Measurements from ENCODE around the gene SPRED2. TPM values are rescaled to one million over a fixed set of nuclear protein-coding genes. Genes with fewer than 3 reads are reported as not detected.
A peak's percentile ranks its signal among the peaks of the same experiment; 100 is the strongest.

Gene SPRED2
- total and polyA plus RNA-seq, 2 of the 8 experiments (the other 6 are each of a cell fraction or from before 2014, with no cell fraction given) = 15.3 to 22.5 TPM

DNA sequence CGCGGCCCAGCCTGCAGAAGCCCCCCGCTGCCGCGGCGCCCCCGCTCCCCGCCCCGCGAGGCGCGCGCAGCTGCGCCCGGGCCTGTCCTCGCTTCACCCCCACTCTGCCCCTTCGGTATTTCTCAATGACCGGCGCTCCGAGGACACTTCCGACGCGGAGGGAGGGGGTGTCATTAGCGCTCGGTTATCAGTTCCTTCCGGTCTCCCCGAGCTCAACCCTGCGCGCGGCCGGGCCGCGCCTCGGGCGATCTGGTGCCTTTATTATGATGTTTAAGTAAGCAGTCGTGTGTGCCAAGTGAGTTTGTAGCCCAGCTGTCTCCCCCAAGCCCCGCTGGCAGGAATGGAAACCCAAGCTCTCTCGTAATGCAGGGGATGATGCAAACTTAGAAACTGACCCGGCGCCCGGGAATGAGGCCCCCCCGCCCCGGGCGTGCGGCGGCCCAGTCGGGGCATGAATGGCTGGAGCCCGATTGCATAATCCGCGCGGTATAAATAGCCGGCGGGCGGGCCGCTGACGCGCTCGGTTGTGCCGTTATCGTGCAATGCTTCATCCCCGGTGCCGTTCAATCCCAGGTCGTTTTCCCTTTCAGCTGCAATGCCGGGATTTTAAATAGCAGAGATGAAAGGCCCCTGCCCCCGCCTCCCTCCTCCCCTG lies 3.9 kb upstream of the SPRED2 start:
- 2% methylated on average over 49 of the region's 65 CpGs; no CpG with 5 or more reads in 1 of the 2 experiments for WGBS, 2 experiments (ENCODE audit: extremely low coverage in 1 of 2, insufficient coverage in 1 of 2, insufficient read length in 1 of 2, insufficient replicate concordance in 2 of 2, low coverage in 1 of 2, low lambda C conversion rate in 2 of 2, missing lambda C conversion rate in 1 of 2)
- no peak overlapping the region for H3K14ac ChIP-seq (ENCODE audit: insufficient read length)
- H2BK20ac ChIP-seq (ENCODE audit: low read length) = no peak overlapping the region
- peak overlapping the region; percentile 84 to 87 for H3K4me2 ChIP-seq (ENCODE audit: insufficient read depth in 1 of 2, low read depth in 2 of 2, low read length in 2 of 2)
- no peak overlapping the region; the same call in 1 of the 2 replicates for H2AFZ ChIP-seq (ENCODE audit: low read length)
- peak overlapping the region; percentile 37; the same call in 1 of the 2 replicates for H2BK5ac ChIP-seq (ENCODE audit: low read depth, low read length)
- peak overlapping the region; percentile 50 to 95 (median 74) for H3K4me3 ChIP-seq (ENCODE audit: extremely low read depth in 1 of 4, insufficient read depth in 2 of 4, low read depth in 3 of 4, low read length in 4 of 4)
- H2BK15ac ChIP-seq (ENCODE audit: low read length) = no peak overlapping the region
- H3K27ac ChIP-seq (ENCODE audit: low read depth, low read length) = no peak overlapping the region
- H3K27me3 ChIP-seq (replicated peaks in 1 of 4; ENCODE audit: control insufficient read depth in 3 of 4, extremely low read depth in 1 of 4, insufficient read depth in 3 of 4, low read length in 3 of 4) = peaks cover 1 to 28% (median 18%) of the 10 kb centered on the region in 4 experiments
- peak overlapping the region; percentile 46; the same call in 1 of the 2 replicates for H2BK12ac ChIP-seq (ENCODE audit: low read depth, low read length)
- no peak overlapping the region for H3K4ac ChIP-seq (replicated peaks; ENCODE audit: insufficient read length, low read depth, low read length)
- H3K79me2 ChIP-seq (ENCODE audit: control insufficient read depth in 1 of 2, insufficient read depth in 2 of 2, low read length in 2 of 2) = no peaks in the 10 kb centered on the region
- H3K18ac ChIP-seq (ENCODE audit: extremely low read depth, low read length) = peak overlapping the region; percentile 49; the same call in 1 of the 2 replicates
- no peak overlapping the region for H4K5ac ChIP-seq (ENCODE audit: insufficient read length, low read depth, low read length)
- H4K20me1 ChIP-seq (replicated peaks in 1 of 2; ENCODE audit: control insufficient read depth in 1 of 2, insufficient read depth in 2 of 2, low read length in 2 of 2) = peaks cover 4 to 5% of the 10 kb centered on the region in 2 experiments
- peak in 1 of 2 experiments; percentile 76 for DNase-seq (ENCODE audit: low read depth in 1 of 2, low spot score in 2 of 2)
- H3K79me1 ChIP-seq (ENCODE audit: low read depth, low read length) = no peaks in the 10 kb centered on the region
- ChIA-PET POLR2A (ENCODE audit: partially characterized antibody) (interaction anchor here (1.1 to 2.3 kb wide), 4 partner anchors 9 to 160 kb away, joined by 3 to 9 read pairs (median 4); no protein-coding TSS in a partner anchor), CTCF (ENCODE audit: partially characterized antibody) (interaction anchor here (0.6 to 1.5 kb wide), 4 partner anchors 16 to 174 kb away, joined by 3 read pairs; no protein-coding TSS in a partner anchor)
- peaks cover 13 to 26% (median 17%) of the 10 kb centered on the region in 4 experiments; a peak in 6 of 7 replicates for H3K4me1 ChIP-seq (replicated peaks in 1 of 4; ENCODE audit: control insufficient read depth in 3 of 4, insufficient read depth in 4 of 4, low read length in 3 of 4)
- H3K36me3 ChIP-seq (ENCODE audit: control insufficient read depth in 2 of 4, insufficient read depth in 4 of 4, low read length in 3 of 4) = no peaks in the 10 kb centered on the region
- H3K56ac ChIP-seq (replicated peaks; ENCODE audit: insufficient read length, low read depth, low read length) = no peak overlapping the region
- H3K9me3 ChIP-seq (ENCODE audit: insufficient read depth in 2 of 2, low read depth in 1 of 2, low read length in 1 of 2) = no peaks in the 10 kb centered on the region
- FAIRE-seq = no peak
- H4K8ac ChIP-seq (ENCODE audit: extremely low read depth, insufficient read depth, low read length) = no peak overlapping the region; the same call in 1 of the 2 replicates
- H3K23me2 ChIP-seq (ENCODE audit: low read depth, low read length) = peaks cover 15% of the 10 kb centered on the region; the same call in 1 of the 2 replicates
- no peak overlapping the region for H2BK120ac ChIP-seq (replicated peaks; ENCODE audit: low read depth, low read length)
- peak overlapping the region; percentile 77 for H4K91ac ChIP-seq (replicated peaks; ENCODE audit: insufficient read length, low read length)
- no peak overlapping the region; a peak in 3 of 7 replicates for H3K9ac ChIP-seq (replicated peaks in 1 of 4; ENCODE audit: extremely low read depth in 1 of 4, low read depth in 3 of 4, low read length in 3 of 4)
- no peak overlapping the region for H2AK5ac ChIP-seq (ENCODE audit: low read depth, low read length)
- no peak overlapping the region for H3K23ac ChIP-seq (ENCODE audit: insufficient read length)
- no peak for TF ChIP-seq CBX5 (IDR thresholded peaks at IDR 0.05; ENCODE audit: low read depth, low read length)
- TF ChIP-seq TEAD4 (IDR thresholded peaks at IDR 0.05; ENCODE audit: low read depth, low read length) = no peak
- no peak for TF ChIP-seq SRF (IDR thresholded peaks at IDR 0.05; ENCODE audit: low read depth, low read length)
- 0 out of 2 replicates have a peak, but pooled peaks have one; percentile 52 for TF ChIP-seq RBBP5 (IDR thresholded peaks at IDR 0.05; ENCODE audit: borderline replicate concordance, low read depth, low read length)
- no peak for TF ChIP-seq CHD2 (IDR thresholded peaks at IDR 0.05; ENCODE audit: low read length)
- no peak for TF ChIP-seq MAFK (IDR thresholded peaks at IDR 0.05; ENCODE audit: low read depth, low read length)
- TF ChIP-seq SUZ12 (IDR thresholded peaks at IDR 0.05; ENCODE audit: low read length) = no peak
- no peak for TF ChIP-seq GABPA (IDR thresholded peaks at IDR 0.05; ENCODE audit: borderline replicate concordance, insufficient read depth, low read length)
- no peak for TF ChIP-seq RFX5 (IDR thresholded peaks at IDR 0.05; ENCODE audit: borderline replicate concordance, low read depth, low read length)
- TF ChIP-seq SAP30 (IDR thresholded peaks at IDR 0.05; ENCODE audit: insufficient read depth, insufficient replicate concordance, low read length) = no peak
- TF ChIP-seq KDM5A (IDR thresholded peaks at IDR 0.05; ENCODE audit: low read length) = no peak
- TF ChIP-seq CREB1 (IDR thresholded peaks at IDR 0.05) = no peak; the same call in 1 of the 2 replicates
- TF ChIP-seq HDAC6 (IDR thresholded peaks at IDR 0.05; ENCODE audit: low read depth, low read length) = no peak

Measured in H1 (cell line).